GM19239 (cell line): ENCODE data around the gene CHST11.
"Not testable (repeated sequence)": the region's sequence is repeated elsewhere in the genome, so short reads cannot be mapped to it uniquely, and the experiment has no call there.

Experiments used
- DNase-seq: peaks from one replicate; pipeline ENCODE4 v3.0.0; 2011; ENCODE audit warnings: low spot score; ENCODE audit not compliant: insufficient read length
- FAIRE-seq: peaks from 2 replicates; lab custom pipeline; 2011; peaks lifted over from hg19 to GRCh38; lab: Jason Lieb, UNC

CHST11 gene

DNA sequence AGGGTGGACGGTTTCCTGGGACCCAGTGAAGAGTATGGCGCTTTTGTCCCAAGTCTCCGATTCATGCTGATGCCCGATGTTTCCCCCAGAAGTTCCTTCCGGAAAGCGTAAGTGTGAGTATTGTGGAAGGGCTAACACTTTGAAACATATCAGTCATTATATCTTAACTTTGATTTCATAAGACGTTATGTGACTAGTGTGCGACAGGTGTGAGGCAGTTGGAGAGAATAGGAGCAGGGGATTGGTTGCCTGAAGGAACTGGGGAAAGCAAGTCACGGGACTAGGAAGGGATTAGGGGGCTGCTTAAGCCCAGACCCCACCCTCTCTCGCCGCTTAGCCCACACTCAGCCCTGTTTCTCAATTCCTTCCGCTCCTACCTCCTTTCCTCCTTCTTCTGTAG, 154.9 kb downstream of the CHST11 start:
- FAIRE-seq, result no peak
- no peak for DNase-seq

DNA sequence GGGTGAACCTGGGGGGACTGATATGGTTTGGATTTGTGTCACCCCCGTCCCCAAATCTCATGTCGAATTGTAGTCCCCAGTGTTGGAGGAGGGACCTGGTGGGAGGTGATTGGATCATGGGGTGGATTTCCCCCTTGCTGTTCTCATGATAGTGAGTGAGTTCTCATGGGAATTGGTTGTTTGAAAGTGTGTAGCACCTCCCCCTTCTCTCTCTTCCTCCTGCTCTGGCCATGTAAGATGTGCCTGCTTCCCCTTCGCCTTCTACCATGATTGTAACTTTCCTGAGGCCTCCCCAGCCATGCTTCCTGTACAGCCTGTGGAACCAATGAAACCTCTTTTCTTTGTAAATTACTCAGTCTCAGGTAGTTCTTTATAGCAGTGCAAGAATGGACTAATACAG, 156.6 kb downstream of the CHST11 start:
- DNase-seq, FAIRE-seq: not testable (repeated sequence)

DNA sequence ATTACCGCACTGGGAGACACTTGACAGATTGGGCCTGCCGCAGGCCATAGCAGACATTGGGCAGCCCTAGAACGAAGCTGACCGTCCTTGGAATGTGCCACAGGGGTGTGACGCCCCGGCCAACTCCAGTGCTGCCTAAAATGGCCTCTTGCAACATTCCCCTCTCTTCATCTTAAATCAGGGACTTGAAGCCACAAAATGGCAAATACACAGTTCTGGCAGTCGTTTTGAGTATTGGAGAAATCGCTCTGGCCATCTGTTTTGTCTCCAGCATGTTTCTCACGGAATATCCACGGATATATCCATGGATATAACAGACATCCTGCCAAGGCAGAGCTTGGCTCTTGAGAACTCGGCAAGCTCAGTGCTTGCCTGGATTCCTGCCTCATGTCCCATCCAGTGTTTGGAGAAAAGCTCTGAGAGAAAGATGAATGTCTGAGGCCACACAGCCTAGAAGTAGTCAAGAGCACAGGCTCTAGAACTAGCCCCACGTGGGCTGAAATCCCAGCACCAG, 158.4 kb downstream of the CHST11 start:
- DNase-seq (no peak), FAIRE-seq (no peak)

DNA sequence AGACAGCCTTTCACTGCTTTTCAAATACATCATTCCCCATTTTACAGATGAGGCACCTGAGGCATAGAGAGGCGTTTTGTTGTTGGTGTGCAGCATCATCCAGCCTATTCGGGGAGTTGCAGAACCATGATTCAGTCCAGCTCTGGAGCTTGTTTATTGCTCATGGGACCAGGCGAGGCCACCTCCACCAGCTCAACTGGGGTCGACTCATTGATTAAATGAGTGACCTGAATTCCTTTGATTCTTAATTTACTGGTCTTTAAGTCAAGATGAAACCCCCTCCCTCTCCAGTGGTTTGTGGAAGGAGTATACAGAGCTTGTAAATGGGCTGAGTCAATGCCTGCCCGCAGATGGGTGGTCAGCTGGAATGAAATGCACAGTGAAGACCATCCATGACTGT, 161.9 kb downstream of the CHST11 start:
- DNase-seq (no peak), FAIRE-seq (no peak)

DNA sequence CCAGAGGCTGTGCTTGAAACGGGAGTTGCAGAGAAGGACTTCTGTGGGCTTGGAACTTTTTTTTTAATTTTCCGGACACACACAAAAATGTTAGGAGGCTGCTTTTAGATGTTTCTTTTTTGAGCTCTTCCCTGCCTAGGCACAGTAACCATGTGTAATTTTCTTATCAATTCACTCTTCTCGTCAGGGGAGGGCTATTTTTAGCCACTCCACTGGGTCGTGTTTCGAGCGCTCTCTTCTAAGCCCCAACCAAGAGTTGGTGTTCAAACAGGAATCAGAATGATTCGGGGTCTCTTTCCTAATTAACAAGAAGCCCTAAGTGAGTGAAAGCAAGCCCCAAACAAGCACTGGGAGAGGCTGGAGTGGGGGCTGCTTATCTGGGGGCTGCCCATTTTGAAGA, 162.6 kb downstream of the CHST11 start:
- DNase-seq (no peak), FAIRE-seq (no peak)

DNA sequence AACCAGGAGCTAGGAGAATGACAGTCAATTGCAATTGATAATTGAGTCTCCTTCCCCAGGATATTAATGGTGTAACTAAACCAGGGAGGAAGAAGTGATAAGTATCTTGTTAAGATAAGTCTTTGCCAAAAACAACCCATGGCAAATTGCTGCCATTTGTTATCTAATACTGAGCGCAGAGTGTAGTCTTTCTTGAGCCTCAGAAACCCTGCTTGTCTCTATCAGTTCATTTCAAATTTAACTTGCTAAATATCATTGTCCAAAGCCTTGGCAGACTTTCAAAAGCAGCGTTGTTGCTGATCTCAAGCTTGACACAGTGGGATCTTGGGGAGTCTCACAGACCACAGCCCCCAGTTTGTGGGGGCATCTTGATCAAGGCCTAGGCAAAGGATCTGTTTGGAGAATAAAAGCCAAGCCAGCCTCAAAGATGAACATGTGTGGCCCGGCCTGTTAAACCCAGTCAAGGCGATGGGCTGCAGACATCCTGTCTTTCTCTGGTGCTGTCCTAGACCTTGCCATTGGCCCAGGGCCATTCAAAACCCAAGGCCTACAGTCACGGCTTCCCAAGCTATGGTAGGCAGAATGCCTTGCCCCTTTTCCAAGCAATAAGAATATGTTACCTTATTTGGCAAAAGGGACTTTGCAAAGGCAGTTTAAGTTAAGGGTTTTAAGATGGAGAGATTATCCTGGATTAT, 164.2 kb downstream of the CHST11 start:
- FAIRE-seq (no peak), DNase-seq (no peak)

DNA sequence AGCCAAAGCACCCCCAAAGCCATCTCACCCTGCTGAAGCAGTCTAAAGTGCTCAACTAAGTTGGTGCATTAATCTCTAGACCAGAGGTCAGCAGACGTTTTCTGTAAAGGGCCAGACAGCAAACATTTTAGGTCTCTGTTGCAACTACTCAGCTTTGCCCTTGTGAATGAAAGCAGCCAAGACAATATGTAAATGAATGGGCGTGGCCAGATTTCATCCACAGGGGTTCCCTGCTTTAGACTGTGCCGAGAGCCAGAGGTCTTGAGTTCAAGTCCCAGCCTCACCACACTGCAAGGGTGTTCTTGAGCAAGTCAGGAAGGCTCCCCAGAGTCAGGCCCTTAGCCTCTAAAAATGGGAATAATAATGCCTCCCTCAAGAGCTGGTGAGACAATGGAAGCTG, 166.2 kb downstream of the CHST11 start:
- no peak for DNase-seq
- no peak for FAIRE-seq

DNA sequence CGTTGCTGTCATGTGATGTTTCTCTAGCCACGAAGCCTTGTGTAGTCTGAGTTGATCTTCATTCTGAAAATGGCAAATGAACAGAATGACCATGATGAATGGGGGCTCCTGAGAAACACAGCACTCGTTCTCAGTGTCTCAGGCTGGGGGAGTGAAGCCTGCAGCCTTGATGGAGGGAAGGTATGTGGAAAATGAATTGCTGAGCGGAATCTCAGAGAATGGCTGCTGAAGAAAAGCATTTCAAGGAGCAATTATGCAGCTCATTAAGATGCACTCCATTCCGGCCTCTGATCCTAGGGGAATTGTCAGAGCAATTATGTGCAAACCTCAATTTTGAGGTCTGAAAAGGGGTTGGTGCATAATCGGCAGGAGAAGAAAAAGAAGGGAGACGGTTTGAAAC, 167.1 kb downstream of the CHST11 start:
- DNase-seq, result no peak
- FAIRE-seq, result no peak

DNA sequence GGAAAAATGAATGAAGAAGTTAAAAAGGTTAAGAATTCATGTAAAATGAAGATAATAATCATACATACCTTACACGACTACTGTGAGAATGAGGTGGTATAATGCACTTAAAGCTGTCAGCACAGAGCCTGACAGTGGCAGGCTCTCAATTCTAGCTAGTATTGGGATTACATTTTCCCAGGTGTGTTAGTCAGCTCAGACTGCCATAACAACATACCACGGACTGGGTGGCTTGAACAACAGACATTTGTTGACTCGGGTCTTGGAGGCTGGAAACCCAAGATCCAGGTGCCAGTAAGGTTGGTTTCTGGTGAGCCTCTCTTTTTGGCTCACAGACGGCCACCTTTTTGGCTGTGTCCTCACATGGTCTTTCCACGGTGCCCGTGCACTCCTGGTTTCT, 167.8 kb downstream of the CHST11 start:
- no peak for DNase-seq
- no peak for FAIRE-seq

DNA sequence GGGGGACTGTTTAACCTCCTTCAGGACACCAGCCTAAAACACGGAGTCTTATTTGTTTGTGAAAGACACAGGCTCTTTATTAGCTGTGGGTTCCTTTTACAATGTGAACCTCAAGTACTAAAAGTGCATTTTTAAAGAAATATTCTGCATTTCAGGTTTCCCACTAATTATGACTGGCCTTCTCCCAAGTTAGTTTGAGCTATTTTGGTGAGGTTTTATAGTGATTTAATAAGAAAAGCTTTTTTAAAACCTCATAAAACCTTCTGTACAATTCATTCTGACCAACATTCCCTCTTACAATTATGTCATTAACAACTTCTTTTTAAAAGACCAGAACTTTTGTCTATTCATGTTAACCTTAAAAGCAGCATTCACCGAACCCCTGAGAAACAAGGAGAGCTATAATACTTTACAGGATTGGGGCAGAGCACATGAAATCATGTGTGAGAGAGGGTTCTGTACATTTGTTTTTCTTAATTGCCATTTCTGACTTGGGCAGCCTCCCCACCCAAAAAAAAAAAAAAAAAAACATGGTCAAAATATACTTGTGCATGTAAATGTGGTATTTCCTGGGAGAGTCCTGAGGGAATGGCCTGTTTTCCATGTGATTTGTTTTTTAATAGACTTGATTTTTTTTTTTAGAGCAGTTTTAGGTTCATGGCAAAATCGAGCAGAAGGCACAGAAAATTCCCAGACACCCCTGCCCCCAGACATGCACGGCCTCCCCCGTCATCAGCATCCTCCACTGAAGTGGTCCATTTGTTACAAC, 169.5 kb downstream of the CHST11 start:
- no peak for FAIRE-seq

DNA sequence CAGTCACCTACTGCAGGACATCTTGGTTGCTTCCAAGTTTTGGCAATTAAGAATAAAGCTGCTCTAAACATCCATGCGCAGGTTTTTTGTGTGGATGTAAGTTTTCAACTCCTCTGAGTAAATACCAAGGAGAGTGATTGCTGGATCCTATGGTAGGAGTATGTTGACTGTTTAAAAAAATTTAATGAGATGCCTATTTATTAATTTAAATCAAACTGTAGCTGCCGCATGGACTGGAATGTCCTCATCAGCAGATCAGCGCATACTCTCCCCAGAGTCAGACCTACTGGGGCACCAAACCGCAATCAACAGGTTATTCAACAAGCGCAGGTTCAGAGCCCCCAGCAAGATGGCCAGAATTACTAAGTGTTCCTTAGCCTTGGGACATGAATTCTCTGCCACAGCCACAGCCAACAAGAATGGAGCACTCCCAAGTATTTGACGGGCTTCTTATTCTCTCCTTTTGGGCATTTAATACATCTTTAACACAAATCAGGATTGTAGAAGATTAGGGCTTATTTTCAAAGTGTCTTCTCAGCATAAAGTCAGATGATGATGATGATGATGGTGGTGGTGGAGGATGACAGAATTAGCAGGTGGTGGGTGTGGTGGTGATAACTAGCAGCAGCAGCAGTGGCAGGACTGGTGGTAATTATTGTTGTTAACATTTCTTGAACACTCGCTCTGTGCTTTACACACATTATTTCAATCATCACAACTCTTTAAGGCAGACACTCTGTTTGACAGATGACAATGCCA, 170.7 kb downstream of the CHST11 start:
- FAIRE-seq (no peak), DNase-seq (no peak)

More for the DNA sequence above, 169.5 kb downstream of the CHST11 start:
- no peak for DNase-seq

DNA sequence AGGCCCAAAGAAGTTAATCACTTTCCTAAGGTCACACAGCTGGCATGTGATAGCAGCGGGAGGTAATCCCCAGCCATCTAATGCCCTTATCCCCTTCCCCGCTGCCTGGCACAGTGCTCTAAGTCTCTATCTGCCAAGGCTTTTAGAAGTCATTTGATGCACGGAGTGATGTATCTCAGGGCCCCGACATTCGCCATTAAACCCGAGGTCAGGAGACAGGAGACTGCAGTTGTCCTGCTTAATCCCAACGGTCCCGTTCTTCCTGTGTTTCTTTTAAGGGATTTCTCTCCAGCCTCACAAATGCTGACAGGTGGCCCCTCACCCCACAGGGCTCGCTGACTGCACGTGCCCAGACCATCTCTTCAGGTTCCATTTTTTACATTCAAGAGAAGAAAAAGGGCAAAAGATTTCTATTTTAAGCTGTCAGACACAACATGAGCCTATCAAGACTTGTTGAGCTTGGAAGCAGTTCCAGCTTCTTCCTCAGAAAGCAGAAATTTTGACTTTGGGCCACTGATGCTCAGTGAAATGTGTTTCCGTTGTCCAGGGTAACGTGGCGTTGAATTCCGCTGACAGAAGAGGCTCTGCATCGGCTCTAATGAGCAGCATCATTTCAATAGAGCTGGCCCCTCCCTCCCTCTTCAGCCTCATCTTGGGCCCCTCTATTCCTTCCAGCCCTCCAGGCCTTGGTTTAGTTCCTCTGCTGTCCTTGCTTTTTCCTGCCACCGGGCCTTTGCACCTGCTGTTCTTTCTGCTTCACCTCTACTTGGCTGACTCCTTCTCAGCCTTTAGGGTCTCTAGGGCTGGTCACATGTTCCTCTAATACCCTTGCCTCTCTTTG, 171.5 kb downstream of the CHST11 start:
- FAIRE-seq, result no peak
- no peak for DNase-seq

DNA sequence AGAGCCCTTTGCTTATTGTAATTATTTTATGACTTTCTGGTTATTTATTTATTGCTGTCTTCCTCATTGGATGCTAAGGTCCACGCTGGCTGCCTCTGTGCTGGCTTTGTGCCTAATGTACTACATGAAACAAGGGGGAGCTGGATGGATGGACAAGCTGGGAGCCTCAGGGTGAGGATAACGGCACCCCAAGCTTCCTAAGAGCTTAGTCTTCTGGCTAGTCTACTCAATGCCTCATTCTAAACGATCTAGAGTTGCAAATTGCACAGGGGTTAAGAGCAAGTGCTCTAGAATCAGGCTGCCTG, 172.0 kb downstream of the CHST11 start:
- FAIRE-seq (no peak), DNase-seq (no peak)

DNA sequence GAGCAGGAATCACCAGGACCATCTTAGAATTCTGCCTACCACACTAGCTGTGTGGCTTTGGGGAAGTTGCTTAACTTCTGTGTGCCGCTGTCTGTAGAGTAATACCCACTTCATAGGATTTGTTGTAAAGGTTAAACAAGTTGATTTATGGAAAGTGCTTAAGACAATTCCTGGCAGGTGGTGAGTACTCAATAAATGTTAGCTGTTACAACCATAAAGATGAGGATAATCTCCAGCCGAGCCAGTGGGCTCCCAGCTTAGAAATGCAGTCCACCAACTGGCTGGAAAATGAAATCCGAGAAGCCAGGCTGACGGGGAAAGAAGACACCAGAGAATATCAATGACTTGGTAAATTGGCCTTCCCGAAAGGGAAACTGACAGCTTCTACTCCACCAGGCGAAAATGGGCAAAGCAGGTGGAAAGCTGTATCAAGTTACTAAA, 173.5 kb downstream of the CHST11 start:
- DNase-seq (no peak), FAIRE-seq (no peak)

DNA sequence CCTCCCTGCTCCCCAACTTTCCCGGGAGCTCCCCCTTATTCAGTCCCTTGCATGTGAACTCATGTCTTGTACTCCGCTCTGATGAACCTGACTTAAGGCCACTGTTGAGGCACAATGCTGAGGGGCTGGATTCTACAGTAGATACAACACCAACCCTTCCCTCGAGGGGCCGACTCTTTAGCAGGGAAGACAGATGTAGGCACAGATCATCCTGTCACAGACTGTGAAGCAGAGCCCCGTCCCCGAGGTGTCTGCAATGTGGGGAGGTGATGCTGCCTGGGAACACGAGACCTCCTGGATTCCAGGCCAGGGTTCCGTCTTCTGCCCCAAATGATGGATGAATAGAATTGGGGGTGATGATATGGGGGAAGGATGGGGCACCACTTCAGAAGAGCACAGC, 175.1 kb downstream of the CHST11 start:
- no peak for FAIRE-seq

DNA sequence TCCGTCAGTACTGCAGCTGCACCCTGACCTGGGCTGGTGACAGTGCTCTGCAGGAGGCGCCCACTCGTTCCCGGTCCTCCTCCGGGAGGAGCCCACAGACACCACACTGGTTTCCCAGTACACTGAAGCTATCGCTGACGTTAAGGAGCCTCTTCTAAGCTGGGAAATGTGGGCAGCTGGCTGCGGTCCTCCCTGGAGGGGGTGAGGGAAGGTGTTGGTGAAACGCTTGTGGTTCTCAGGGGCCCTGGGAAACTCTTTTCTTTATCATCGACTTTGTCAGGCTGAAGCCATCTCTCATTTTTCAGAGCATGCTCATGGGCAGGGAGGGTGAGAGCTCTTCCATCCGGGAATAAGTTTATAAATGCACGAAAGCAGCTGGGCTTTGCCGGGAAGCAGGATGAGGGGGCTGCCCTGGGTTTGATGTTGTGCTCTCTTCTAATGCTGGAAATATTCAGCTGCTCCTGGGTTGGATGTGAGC, 176.0 kb downstream of the CHST11 start:
- DNase-seq (no peak), FAIRE-seq (no peak)

More for the DNA sequence above, 175.1 kb downstream of the CHST11 start:
- no peak for DNase-seq

DNA sequence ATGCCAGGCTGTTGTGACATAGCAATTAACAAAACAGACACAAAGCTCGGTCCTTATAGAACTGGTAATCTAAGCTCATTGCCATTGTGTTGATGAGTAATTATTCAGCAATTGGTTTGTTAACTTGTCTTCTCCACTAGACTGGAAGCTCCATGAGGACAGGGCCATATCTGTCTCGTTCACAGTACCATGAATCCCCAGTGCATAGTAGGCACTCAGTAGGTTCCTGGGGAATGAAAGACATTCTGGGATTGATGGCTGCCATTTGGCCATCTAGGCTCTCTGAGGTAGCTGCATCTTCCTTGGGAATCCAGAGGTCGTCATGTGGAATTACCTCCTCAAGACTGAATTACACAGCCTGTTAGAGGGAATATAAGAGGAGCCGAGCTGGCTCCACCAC, 177.3 kb downstream of the CHST11 start:
- DNase-seq (no peak), FAIRE-seq (no peak)

DNA sequence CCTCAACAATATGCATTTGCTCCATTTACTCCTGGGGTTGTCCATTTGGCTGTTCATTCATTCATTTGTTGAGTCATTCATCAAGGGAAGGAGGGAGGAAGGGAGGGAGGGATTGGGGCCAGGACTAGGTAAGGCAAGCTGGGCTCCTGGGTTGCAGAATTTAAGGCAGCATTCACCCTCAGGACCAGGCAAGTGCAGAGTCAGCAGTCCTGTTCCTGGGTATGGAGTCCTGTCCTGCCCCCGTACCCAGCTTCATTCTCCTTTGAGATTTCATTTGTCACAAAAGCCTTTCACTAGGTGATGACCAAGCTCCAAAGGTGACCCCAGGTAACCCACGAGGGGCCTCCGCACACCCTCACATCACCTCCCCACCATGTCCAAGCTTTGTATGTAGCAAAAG, 178.1 kb downstream of the CHST11 start:
- DNase-seq (no peak), FAIRE-seq (no peak)

DNA sequence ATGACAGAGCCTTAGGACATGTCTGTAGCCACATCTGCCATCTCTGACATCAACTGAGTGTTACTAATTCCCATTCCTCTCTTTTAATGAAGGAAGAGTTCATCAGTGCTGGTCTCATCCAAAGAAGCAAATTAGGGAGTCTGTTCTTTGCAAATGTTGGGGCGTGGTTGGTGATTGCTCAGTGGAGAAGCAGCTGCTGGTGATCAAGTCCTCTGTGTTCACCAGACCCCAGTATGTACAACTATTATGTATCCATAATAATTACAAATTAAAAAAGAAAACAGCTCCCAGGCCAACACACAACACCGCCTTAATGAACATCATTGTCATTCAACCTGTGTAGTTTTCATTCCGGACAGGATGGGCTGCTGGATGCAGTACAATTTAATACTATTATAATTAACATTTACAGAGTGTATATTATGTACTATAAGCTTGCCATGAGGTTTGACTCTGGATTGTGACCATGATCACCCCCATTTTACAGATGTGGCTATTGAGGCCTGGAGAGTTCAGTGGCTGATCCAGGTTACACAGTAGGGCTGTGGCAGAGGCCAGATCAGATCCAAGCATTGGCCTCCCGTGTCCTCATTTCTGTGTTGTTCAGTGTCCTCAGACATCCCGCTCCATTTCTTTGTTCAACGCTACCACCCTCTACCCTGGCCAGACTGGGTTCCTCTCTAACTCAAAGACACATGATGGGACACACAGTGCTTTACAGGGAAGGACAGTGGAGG, 179.0 kb downstream of the CHST11 start:
- FAIRE-seq (no peak), DNase-seq (no peak)
